Sigmoid colon (tissue), 7 donors: ENCODE data around the gene NSUN6. TPM values are rescaled to one million over a fixed set of nuclear protein-coding genes. Genes with fewer than 3 reads are reported as not detected.
"Not testable (repeated sequence)": the region's sequence is repeated elsewhere in the genome, so short reads cannot be mapped to it uniquely, and the experiment has no call there.

Experiments
- DNase-seq: peaks from one replicate; pipeline ENCODE4 v3.0.0-alpha.2; 2019
- H3K27ac ChIP-seq, 4 donors: fragments of 200-600 bp; sonication (generic); one replicate each; pipeline ENCODE4 v1.5.1; 2016 to 2019; ENCODE audit warnings: mild to moderate bottlenecking in 1 of 4
- H3K27me3 ChIP-seq, 3 donors: fragments of 200-600 bp; sonication (generic); one replicate each; pipeline ENCODE4 v1.5.1; 2019; ENCODE audit warnings: mild to moderate bottlenecking in 1 of 3
- H3K36me3 ChIP-seq, 4 donors: fragments of 200-600 bp; sonication (generic); one replicate each; pipeline ENCODE4 v1.5.1; 2016 to 2019
- H3K4me1 ChIP-seq, 4 donors: fragments of 200-600 bp; sonication (generic); one replicate each; pipeline ENCODE4 v1.5.1; 2017 to 2019
- H3K4me3 ChIP-seq, 4 donors: fragments of 200-600 bp; sonication (generic); one replicate each; pipeline ENCODE4 v1.5.1; 2017 to 2019; ENCODE audit warnings: mild to moderate bottlenecking in 2 of 4, moderate library complexity in 1 of 4
- H3K9me3 ChIP-seq, 4 donors: fragments of 200-600 bp in 3 of 4; sonication (generic) in 3 of 4; one replicate each; pipeline versions ENCODE4 v1.5.1 to v1.6.1; 2013 to 2019
- EP300 ChIP-seq, 4 donors: sonication (generic); formaldehyde crosslinking; IDR thresholded peaks; one replicate each; pipeline ENCODE4 v1.6.1; 2017; ENCODE audit warnings: antibody characterized with exemption in 4 of 4
- POLR2A ChIP-seq, 2 donors: fragments of 450-650 bp; IDR thresholded peaks; one replicate each; pipeline ENCODE4 v1.6.1; 2016; ENCODE audit warnings: antibody characterized with exemption in 2 of 2, mild to moderate bottlenecking in 2 of 2, moderate library complexity in 2 of 2
- POLR2AphosphoS5 ChIP-seq, 4 donors: sonication (generic); formaldehyde crosslinking; IDR thresholded peaks; one replicate each; pipeline ENCODE4 v1.6.1; 2017; ENCODE audit warnings: antibody characterized with exemption in 4 of 4
- WGBS, 2 donors: extraction: QIAGEN DNeasy Blood & Tissue Kit; methylation state at CpG; one replicate each; pipeline ENCODE4 v1.1.7; 2013; 5-methylcytosine and 5-hydroxymethylcytosine counted together
- intact Hi-C: fragments of 100-400 bp; cut with DNase I; formaldehyde crosslinking; loops from one replicate; pipeline ENCODE4 v1.15.1; 2023
- polyA plus RNA-seq, 3 donors: library from polyadenylated mRNA; stranded (reverse); fragments of 200-250 nt; gene quantifications; one replicate each; pipeline ENCODE4 v1.2.3, GENCODE V29; 2013
- total RNA-seq, 4 donors: library from RNA; depleted of rRNA; stranded (reverse); fragments of >200 nt; gene quantifications; one replicate each; pipeline ENCODE4 v1.1.0, GENCODE V29; 2016
- TF ChIP-seq, protein P1 (sequence below), 4 experiments: fragments of 450-650 bp in 3 of 4; fragments of 200-600 bp in 1 of 4; IDR thresholded peaks; one replicate each; pipeline ENCODE4 v1.5.1; 2016 to 2019; ENCODE audit warnings: antibody characterized with exemption in 4 of 4, mild to moderate bottlenecking in 3 of 4, moderate library complexity in 2 of 4
- donor health status: healthy with polysubstance abuse.
- donor health status: Bipolar disorder and iron deficiency.
- donor health status: healthy.

The NSUN6 gene
- total and polyA plus RNA-seq, 7 donors: 4.4 to 20.2 (median 7.3) TPM

DNA sequence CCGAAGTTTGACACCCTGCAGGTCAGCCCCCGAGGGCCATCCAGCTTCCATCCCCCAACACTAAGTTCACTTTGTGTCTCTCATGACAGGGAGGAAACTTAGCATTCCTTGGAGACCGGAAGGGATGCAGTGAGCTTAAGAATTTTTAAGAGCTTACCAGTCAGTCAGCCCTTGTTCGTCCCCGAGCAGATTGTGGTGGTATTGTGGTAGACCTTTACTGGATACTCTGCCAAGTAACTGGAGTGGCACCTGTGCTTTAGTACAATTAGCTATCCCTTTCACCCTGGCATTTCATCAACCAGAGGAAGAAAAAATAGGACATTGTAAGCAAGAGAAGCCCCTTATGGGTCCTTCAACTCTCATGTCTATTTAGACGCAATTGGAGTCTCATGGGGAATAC, 74.8 kb downstream of the NSUN6 start:
- TF ChIP-seq EP300 (IDR thresholded peaks at IDR 0.05) (no peak), POLR2A (IDR thresholded peaks at IDR 0.05) (no peak), POLR2AphosphoS5 (IDR thresholded peaks at IDR 0.05) (no peak)
- TF ChIP-seq, protein P1, sequence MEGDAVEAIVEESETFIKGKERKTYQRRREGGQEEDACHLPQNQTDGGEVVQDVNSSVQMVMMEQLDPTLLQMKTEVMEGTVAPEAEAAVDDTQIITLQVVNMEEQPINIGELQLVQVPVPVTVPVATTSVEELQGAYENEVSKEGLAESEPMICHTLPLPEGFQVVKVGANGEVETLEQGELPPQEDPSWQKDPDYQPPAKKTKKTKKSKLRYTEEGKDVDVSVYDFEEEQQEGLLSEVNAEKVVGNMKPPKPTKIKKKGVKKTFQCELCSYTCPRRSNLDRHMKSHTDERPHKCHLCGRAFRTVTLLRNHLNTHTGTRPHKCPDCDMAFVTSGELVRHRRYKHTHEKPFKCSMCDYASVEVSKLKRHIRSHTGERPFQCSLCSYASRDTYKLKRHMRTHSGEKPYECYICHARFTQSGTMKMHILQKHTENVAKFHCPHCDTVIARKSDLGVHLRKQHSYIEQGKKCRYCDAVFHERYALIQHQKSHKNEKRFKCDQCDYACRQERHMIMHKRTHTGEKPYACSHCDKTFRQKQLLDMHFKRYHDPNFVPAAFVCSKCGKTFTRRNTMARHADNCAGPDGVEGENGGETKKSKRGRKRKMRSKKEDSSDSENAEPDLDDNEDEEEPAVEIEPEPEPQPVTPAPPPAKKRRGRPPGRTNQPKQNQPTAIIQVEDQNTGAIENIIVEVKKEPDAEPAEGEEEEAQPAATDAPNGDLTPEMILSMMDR (IDR thresholded peaks at IDR 0.05): no peak
- Histone ChIP-seq H3K27ac (no peak overlapping the region), H3K9me3 (peaks cover 0 to 16% (median 0%) of the 10 kb centered on the region in 4 donors), H3K4me1 (no peaks in the 10 kb centered on the region), H3K4me3 (no peak overlapping the region), H3K36me3 (peaks cover 0 to 21% (median 0%) of the 10 kb centered on the region in 4 donors), H3K27me3 (no peaks in the 10 kb centered on the region)
- intact Hi-C loops: no loop called here
- WGBS, 2 donors: 96 to 98% methylated on average over 6 of the region's 6 CpGs
- DNase-seq: no peak

DNA sequence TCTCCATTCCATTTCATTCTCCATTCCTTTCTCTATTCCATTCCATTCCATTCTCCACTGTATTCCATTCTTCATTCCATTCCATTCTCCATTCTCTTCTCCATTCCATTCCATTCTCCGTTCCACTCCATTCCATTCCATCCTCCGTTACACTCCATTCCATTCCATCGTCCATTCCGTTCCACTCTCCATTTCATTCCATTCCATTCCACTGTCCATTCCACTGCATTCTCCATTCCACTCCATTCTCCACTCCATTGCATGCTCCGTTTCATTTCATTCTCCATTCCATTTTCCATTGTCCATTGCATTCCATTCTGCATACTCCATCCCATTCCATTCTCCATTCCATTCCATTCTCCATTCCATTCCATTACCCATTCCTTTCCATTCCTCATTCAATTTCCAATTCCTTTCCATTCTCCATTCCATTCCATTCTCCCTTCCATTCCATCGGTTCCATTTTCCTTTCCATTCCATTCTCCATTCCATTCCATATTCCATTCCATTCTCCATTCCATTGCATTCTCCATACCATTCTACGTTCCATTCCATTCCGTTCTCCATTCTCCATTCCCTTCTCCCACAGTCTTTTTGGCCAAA, 78.3 kb downstream of the NSUN6 start:
- no peak overlapping the region for H3K4me3 ChIP-seq
- H3K9me3 ChIP-seq: peaks cover 0 to 10% (median 0%) of the 10 kb centered on the region in 4 donors
- TF ChIP-seq POLR2A (IDR thresholded peaks at IDR 0.05): no peak
- intact Hi-C loops: no loop called here
- H3K27ac ChIP-seq: no peak overlapping the region
- H3K36me3 ChIP-seq: peaks cover 0 to 5% (median 0%) of the 10 kb centered on the region in 4 donors
- H3K4me1 ChIP-seq: no peaks in the 10 kb centered on the region
- no peak for DNase-seq
- 91 to 92% methylated on average over 8 of the region's 8 CpGs for WGBS, 2 donors
- H3K27me3 ChIP-seq: no peaks in the 10 kb centered on the region

DNA sequence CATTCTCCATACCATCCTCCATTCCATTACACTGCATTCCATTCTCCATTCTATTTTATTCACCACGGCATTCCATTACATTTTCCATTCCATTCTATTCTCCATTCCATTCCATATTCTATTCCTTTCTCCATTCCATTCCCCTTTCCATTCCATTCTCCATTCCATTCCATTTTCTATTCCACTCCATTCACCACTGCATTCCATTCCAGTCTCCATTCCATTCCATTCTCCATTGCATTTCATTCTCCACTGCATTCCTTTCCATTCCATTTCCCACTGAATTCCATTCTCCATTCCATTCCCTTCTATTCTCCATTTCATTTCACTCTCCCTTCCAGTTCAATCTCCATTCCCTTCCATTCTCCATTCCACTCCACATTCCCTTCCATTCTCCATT, 79.6 kb downstream of the NSUN6 start:
- no peaks in the 10 kb centered on the region for H3K27me3 ChIP-seq
- no peak overlapping the region for H3K4me3 ChIP-seq
- TF ChIP-seq POLR2AphosphoS5 (IDR thresholded peaks at IDR 0.05): no peak
- TF ChIP-seq, protein P1 (IDR thresholded peaks at IDR 0.05): no peak
- no peak for TF ChIP-seq EP300 (IDR thresholded peaks at IDR 0.05)
- no peak for TF ChIP-seq POLR2A (IDR thresholded peaks at IDR 0.05)
- H3K4me1 ChIP-seq: no peaks in the 10 kb centered on the region
- H3K9me3 ChIP-seq: peaks cover 0 to 5% (median 3%) of the 10 kb centered on the region in 4 donors
- H3K27ac ChIP-seq: no peak overlapping the region
- no peak for DNase-seq
- WGBS, 2 donors: 98% methylated on average over 1 of the region's 1 CpG
- intact Hi-C loops: no loop called here
- H3K36me3 ChIP-seq: peaks cover 0 to 5% (median 0%) of the 10 kb centered on the region in 4 donors

DNA sequence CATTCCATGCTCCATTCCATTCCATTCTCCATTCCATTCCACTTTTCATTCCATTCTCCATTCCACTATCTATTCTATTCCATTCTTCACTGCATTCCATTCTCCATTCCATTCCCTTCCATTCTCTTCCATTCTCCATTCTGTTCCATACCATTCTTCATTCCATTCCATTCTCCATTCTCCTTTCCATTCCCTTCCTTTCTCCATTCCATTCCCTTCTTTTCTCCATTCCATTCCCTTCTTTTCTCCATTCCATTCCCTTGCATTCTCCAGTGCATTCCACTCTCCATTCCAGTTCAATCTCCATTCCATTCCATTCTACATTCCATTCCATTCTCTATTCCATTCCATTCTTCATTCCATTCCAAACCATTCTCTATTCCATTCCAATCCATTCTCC, 80.3 kb downstream of the NSUN6 start:
- peaks cover 0 to 8% (median 4%) of the 10 kb centered on the region in 4 donors for H3K9me3 ChIP-seq
- TF ChIP-seq POLR2AphosphoS5 (IDR thresholded peaks at IDR 0.05) (no peak), EP300 (IDR thresholded peaks at IDR 0.05) (no peak), POLR2A (IDR thresholded peaks at IDR 0.05) (no peak)
- TF ChIP-seq, protein P1 (IDR thresholded peaks at IDR 0.05): no peak
- H3K4me3 ChIP-seq: no peak overlapping the region
- H3K36me3 ChIP-seq: peaks cover 0 to 2% (median 0%) of the 10 kb centered on the region in 4 donors
- no peaks in the 10 kb centered on the region for H3K4me1 ChIP-seq
- no peaks in the 10 kb centered on the region for H3K27me3 ChIP-seq
- intact Hi-C loops: no loop called here
- H3K27ac ChIP-seq: no peak overlapping the region
- no peak for DNase-seq

DNA sequence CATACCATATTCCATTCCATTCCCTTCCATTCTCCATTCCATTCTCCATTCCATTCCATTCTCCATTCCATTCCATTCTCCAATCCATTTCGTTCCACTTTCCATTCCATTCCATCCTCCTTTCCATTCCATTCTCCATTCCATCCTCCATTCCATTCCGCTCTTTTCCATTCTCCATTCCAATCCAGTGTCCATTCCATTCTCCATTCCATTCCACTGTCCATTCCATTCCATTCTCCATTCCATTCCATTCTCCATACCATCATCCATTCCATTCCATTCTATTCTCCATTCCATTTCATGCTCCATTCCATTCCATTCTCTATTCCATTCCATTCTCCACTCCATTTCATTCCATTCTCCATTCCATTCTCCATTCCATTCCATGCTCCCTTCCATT, 81.0 kb downstream of the NSUN6 start:
- H3K27me3 ChIP-seq, H3K4me1 ChIP-seq, H3K9me3 ChIP-seq, intact Hi-C loops, H3K4me3 ChIP-seq, DNase-seq, H3K36me3 ChIP-seq, H3K27ac ChIP-seq: not testable (repeated sequence)
- WGBS, 2 donors: 97 to 99% methylated on average over 2 of the region's 2 CpGs

DNA sequence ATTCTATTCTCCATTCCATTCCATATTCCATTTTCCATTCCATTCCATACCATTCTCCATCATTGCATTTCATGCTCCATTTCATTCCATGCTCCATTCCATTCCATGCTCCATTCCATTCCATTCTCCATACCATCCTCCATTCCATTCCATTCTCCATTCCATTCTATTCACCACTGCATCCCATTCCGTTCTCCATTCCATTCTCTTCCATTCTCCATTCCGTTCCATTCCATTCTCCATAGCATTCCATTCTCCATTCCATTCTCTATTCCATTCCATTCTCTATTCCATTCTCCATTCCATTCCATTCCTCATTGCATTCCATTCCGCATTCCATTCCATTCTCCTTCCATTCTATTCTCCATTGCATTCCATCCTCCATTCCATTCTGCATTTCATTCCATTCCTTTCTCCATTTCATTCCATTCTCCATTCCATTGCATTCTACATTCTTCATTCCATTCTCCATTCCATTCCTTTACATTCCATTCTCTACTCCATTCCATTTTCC, 84.0 kb downstream of the NSUN6 start:
- no peak for DNase-seq
- WGBS, 2 donors: 97 to 98% methylated on average over 3 of the region's 3 CpGs
- intact Hi-C loops: no loop called here
- H3K9me3 ChIP-seq: peaks cover 0 to 8% (median 5%) of the 10 kb centered on the region in 4 donors
- H3K4me3 ChIP-seq: no peak overlapping the region
- H3K36me3 ChIP-seq: no peaks in the 10 kb centered on the region
- no peak overlapping the region for H3K27ac ChIP-seq
- H3K27me3 ChIP-seq: no peaks in the 10 kb centered on the region
- TF ChIP-seq, protein P1 (IDR thresholded peaks at IDR 0.05): no peak
- TF ChIP-seq EP300 (IDR thresholded peaks at IDR 0.05): no peak
- no peak for TF ChIP-seq POLR2AphosphoS5 (IDR thresholded peaks at IDR 0.05)
- no peak for TF ChIP-seq POLR2A (IDR thresholded peaks at IDR 0.05)
- H3K4me1 ChIP-seq: no peaks in the 10 kb centered on the region
